WERI-Rb-1 (cell line): Measurements from ENCODE around the gene SYNE3.

Experiments
- DNase-seq: peaks from one replicate; pipeline ENCODE4 v3.0.0-alpha.2; 2020
- H3K27ac ChIP-seq: fragments of 250-450 bp; sonication (Bioruptor Pico); 2 replicates; pipeline ENCODE4 v1.5.1; 2020; ENCODE audit warnings: mild to moderate bottlenecking, moderate library complexity
- H3K27me3 ChIP-seq: fragments of 250-450 bp; sonication (Bioruptor Pico); 2 replicates; pipeline ENCODE4 v1.5.1; 2021; ENCODE audit warnings: mild to moderate bottlenecking, low read depth, moderate library complexity; ENCODE audit not compliant: insufficient read depth, severe bottlenecking
- H3K36me3 ChIP-seq: fragments of 250-450 bp; sonication (Bioruptor Pico); 2 replicates; pipeline ENCODE4 v1.5.1; 2020; ENCODE audit warnings: mild to moderate bottlenecking, moderate library complexity
- H3K4me3 ChIP-seq: 2 replicates; pipeline ENCODE4 v1.5.1; 2011; ENCODE audit warnings: low read depth, mild to moderate bottlenecking, control low read depth, low read length
- H3K9me3 ChIP-seq: fragments of 250-450 bp; sonication (Bioruptor Pico); 2 replicates; pipeline ENCODE4 v1.5.1; 2021; ENCODE audit warnings: mild to moderate bottlenecking, moderate library complexity; ENCODE audit not compliant: severe bottlenecking
- TF ChIP-seq, protein P1 (sequence below): IDR thresholded peaks from 2 replicates; pipeline ENCODE4 v1.5.1; 2011; ENCODE audit warnings: low read depth, mild to moderate bottlenecking, control low read depth, inconsistent platforms, low read length

Gene SYNE3

DNA sequence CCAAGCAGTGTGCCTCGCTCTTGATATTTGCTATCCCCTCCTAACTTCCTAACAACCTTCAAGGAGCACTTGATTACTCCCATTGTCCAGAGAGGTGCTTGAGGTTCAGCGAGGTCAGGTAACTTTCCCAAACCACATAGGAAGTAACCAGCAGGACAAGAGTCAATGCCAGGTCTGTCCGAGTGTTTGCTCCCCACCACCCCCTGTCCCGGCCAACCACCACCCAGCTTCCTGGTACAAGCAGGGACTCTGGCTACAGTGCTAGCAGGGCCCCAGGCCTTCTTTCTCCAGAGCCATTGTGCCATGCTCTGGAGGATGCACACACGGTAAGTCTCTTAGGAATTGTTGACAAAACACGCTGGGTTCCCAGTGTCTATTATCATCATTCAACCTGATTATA is 49.2 kb downstream of the SYNE3 start:
- H3K27me3 ChIP-seq = no peaks in the 10 kb centered on the region
- no peaks in the 10 kb centered on the region for H3K36me3 ChIP-seq
- no peaks in the 10 kb centered on the region for H3K9me3 ChIP-seq
- no peak for DNase-seq
- TF ChIP-seq, protein P1, sequence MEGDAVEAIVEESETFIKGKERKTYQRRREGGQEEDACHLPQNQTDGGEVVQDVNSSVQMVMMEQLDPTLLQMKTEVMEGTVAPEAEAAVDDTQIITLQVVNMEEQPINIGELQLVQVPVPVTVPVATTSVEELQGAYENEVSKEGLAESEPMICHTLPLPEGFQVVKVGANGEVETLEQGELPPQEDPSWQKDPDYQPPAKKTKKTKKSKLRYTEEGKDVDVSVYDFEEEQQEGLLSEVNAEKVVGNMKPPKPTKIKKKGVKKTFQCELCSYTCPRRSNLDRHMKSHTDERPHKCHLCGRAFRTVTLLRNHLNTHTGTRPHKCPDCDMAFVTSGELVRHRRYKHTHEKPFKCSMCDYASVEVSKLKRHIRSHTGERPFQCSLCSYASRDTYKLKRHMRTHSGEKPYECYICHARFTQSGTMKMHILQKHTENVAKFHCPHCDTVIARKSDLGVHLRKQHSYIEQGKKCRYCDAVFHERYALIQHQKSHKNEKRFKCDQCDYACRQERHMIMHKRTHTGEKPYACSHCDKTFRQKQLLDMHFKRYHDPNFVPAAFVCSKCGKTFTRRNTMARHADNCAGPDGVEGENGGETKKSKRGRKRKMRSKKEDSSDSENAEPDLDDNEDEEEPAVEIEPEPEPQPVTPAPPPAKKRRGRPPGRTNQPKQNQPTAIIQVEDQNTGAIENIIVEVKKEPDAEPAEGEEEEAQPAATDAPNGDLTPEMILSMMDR = no peak
- no peak overlapping the region for H3K4me3 ChIP-seq
- no peak overlapping the region for H3K27ac ChIP-seq
